Hepatocyte (in vitro differentiated cells): Measurements from ENCODE around the gene HOXA11.

Experiments
- CTCF ChIP-seq: fragments of 200-600 bp; sonication (generic); IDR thresholded peaks from 2 replicates; pipeline ENCODE4 v1.5.1; 2016; ENCODE audit warnings: antibody characterized with exemption, mild to moderate bottlenecking; ENCODE audit not compliant: poor library complexity
- EZH2phosphoT487 ChIP-seq: fragments of 200-600 bp; sonication (generic); IDR thresholded peaks from one replicate; pipeline ENCODE4 v1.6.1; 2018; ENCODE audit warnings: antibody characterized with exemption, mild to moderate bottlenecking, low read depth, moderate library complexity; ENCODE audit not compliant: unreplicated experiment, severe bottlenecking

- TF ChIP-seq CTCF (no peak), EZH2phosphoT487 (no peak)
Measured at GRCh38 chr7:27199849-27200760, 15.1 kb upstream of the HOXA11 start, which contains the start of gene HOXA13.
